HG03565 (cell line): ENCODE results near the gene RTKN.
A peak's percentile ranks its signal among the peaks of the same experiment; 100 is the strongest.
"Not testable (repeated sequence)": the region's sequence is repeated elsewhere in the genome, so short reads cannot be mapped to it uniquely, and the experiment has no call there.

Source experiments
- ATAC-seq: cut with Tn5 transposase; IDR thresholded peaks from one replicate; pipeline ENCODE4 v1.9.1; 2021; ENCODE audit warnings: mild to moderate bottlenecking, moderate library complexity; ENCODE audit not compliant: unreplicated experiment

RTKN gene, protein sequence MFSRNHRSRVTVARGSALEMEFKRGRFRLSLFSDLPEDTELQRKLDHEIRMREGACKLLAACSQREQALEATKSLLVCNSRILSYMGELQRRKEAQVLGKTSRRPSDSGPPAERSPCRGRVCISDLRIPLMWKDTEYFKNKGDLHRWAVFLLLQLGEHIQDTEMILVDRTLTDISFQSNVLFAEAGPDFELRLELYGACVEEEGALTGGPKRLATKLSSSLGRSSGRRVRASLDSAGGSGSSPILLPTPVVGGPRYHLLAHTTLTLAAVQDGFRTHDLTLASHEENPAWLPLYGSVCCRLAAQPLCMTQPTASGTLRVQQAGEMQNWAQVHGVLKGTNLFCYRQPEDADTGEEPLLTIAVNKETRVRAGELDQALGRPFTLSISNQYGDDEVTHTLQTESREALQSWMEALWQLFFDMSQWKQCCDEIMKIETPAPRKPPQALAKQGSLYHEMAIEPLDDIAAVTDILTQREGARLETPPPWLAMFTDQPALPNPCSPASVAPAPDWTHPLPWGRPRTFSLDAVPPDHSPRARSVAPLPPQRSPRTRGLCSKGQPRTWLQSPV

DNA sequence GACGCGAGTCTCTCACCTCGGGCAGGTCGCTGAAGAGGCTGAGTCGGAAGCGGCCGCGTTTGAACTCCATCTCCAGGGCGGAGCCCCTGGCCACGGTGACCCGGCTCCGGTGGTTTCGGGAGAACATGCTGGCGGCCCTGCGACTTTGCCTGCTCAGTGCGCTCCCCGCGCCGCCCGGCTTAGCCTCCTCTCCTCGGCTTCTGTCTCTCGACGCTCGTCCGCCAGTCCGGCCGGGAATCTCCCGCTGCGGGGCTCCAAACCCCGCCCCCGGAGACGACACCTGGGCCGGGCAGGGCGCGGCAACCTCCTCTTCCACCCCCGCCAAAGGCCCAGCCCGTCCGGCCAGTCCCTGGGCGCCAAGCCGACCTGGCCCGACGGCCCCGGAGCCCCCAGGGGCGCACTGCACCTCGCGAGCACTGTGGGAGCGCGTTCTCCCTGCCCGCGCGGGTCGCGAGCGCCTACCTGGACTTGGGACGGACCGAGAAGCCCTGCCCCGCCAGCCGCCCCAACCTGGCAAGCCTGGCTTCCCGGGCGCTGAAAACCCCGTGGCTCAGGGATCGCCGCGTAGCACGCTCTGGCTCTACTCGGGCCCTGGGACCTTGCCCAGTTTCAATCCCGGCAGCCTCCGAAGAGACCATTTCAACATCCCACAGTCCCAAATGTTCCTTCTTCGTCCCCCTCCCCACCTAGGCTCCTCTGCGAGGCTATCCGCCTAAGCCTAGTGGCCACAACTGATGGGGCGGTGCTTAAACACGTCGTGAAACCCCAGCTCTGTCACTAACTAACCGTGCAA lies at the start of gene RTKN:
Gene RTKN, minus strand, starts transcription at position 248 of the 793 bp plus-strand sequence. Its CDS starts 121 bp downstream, at position 127.
- no peak for ATAC-seq

- no peak for ATAC-seq
Measured at GRCh38 chr2:74489906-74490305, 48.2 kb upstream of the RTKN start.

DNA sequence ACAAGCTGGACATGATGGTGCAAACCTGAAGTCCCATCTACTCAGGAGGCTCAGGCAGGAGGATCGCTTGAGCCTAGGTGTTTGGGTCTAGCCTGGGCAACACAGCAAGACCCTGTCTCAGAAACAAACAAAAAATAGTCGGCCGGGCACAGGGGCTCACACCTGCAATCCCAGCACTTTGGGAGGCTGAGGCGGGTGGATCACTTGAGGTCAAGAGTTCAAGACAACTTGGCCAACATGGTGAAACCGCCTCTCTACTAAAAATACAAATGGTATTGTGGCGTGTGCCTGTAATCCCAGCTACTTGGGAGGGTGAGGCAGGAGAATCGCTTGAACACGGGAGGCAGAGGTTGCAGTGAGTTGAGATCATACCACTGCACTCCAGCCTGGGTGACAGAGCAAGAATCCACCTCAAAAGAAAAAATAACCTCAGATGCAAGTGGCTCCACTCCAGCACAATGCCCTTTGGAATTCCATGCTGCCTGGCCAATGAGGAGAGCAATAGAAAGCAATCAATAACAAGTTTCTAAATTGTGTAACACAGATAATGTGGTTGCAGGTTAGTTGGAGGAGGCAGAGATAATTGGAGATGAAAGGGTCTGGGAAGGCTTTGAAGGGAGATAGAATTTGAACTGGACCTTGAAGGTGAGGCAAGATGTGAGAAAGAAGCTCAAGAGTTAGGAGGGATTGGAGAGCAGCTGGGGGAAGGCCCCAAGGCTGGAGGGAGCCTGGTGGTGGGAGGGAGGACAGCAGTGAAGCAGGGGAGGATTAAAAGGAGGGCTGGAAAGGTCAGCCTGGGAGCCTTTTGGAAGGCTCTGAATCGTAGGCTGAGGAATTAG lies 47.1 kb upstream of the RTKN start:
- ATAC-seq, result no peak

GRCh38 chr2:74486141-74486540 lies 44.4 kb upstream of the RTKN start:
- no peak for ATAC-seq

DNA sequence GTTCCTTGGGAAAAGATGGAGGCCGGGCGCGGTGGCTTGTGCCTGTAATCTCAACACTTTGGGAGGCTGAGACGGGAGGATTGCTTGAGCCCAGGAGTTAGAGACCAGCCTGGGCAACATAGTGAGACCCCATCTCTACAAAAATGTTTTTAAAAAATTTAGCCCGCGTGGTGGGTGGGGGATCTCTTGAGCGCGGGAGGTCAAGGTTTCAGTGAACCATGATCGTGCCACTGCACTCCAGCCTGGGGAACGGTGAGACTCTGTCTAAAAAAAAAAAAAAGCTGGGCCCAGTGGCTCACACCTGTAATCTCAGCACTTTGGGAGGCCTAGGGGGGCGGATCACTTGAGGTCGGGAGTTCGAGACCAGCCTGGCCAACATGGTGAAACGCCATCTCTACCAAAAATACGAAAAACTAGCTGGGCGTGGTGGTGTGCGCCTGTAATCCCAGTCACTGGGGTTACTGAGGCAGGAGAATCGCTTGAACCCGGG lies 42.0 kb upstream of the RTKN start:
- not testable (repeated sequence) for ATAC-seq

- peak; percentile 68 for ATAC-seq
Measured at GRCh38 chr2:74482801-74483674, 41.3 kb upstream of the RTKN start, which contains the start of the genes CCDC142 and TTC31. Gene CCDC142 (minus strand): TSS chr2:74482998. CDS start chr2:74482837, 161 bp downstream. Gene TTC31 (plus strand): TSS chr2:74483081. CDS start chr2:74483096, 15 bp downstream.

GRCh38 chr2:74481961-74482800 lies 40.4 kb upstream of the RTKN start:
- peak; percentile 27 for ATAC-seq

DNA sequence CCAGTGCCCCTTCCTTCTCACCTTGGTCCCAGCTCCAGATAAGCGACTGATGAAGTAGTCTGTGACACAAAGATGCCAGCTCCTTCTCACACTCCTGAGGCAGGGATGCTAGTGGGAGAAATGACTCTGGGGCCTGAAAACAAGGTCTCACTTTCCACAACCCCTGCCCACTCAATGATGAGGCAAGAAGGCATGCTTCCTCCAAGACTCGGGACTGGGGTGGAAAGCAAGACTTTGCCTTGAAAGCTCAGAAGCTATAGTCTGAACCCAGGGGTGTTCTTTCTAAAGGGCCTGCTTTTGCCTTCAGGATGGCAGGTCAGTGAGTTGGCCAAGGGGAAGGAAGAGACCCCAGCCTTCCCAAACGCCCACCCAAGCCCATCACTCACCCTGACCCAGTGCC lies 39.7 kb upstream of the RTKN start:
- ATAC-seq, result no peak

DNA sequence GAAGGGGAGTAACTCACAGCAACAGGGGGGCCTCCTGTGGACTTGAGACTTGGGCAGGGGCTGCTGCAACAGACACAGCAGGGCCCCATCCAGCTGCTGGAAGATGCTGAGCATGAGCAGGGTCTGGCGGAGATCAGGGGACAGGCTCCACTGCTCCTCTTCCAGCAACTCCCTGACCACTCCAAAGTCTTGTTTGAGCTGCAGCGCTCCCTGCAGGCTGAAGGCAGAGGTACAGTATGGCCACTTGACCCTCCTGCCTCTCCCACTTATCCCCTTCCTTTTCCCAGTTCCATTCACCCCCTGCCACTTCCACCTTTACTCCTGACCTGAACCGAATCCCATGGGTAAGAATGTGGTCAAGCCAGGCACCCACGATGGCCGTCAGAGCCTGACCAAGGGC lies 33.2 kb upstream of the RTKN start:
- ATAC-seq, result no peak

DNA sequence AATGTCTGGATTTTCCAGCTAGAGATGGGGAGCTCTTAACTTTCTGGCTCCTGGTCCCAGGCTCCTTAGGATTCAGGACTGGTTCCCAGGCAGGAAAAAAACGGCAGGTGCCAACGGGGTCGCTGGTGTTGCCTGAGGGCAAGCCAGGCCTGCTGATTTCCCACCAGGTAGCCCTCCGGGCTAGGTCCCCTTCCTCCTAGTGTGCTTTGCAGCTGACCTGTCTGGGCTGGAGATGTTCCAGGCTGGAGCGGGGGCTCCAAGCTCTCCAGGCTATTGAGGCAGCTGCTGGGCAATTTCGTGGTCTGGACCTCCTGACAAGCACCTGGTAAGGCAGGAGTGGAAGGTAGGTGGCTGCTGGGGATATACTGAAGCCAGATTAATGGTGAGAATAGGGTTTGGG lies 32.7 kb upstream of the RTKN start:
- no peak for ATAC-seq

GRCh38 chr2:74472945-74473258 lies 31.2 kb upstream of the RTKN start:
- no peak for ATAC-seq

GRCh38 chr2:74472086-74472944 lies 30.6 kb upstream of the RTKN start, which contains the start of gene MRPL53:
Gene MRPL53 (minus strand): TSS chr2:74472680. CDS start chr2:74472660, 20 bp downstream.
- ATAC-seq, result peak; percentile 74

DNA sequence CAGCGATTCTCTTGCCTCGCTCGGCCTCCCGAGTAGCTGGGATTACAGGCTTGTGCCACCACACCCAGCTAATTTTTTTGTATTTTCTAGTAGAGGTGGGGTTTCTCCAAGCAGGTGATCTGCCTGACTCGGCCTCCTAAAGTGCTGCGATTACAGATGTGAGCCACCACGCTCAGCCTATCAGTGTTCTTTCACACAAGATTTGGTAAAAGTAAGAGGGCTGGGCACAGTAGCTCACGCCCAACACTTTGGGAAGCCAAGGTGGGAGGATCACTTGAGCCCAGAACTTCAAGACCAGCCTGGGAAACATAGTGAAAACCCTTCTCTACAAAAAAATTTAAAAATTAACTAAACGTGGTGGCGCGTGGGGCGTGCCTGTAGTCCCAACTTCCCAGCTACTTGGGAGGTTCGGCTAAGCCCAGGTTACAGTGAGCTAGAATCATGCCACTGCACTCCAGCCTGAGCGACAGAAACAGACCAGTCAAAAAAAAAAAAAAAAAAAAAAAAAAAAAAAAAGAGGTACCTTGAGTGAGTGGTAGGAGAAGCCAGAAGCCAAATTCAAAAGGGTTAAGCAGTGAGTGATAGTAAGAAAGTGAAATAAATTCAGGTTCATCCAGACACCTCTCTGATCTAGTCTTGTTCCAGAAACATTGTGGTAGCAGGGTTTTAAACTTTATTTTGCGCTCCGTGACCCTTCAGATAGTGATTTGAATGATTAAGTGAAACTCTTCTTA lies 29.8 kb upstream of the RTKN start:
- ATAC-seq, result peak; percentile 6

DNA sequence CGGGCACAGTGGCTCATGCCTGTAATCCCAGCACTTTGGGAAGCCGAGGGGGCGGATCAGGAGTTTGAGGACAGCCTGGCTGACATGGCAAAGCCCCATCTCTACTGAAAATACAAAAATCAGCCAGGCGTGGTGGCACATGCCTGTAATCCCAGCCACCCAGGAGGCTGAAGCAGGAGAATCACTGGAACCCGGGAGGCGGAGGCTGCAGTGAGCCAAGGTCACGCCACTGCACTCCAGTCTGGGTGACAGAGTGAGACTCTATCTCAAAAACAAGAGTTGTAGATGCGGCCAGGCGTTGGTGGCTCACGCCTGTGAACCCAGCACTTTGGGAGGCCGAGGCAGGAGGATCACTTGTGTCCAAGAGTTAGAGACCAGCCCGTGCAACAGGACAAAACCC lies 29.0 kb upstream of the RTKN start:
- ATAC-seq, result not testable (repeated sequence)

GRCh38 chr2:74464406-74464805 lies 22.7 kb upstream of the RTKN start:
- no peak for ATAC-seq

GRCh38 chr2:74462786-74463105 lies 21.0 kb upstream of the RTKN start:
- ATAC-seq, result no peak
